Loucy (cell line): ENCODE measurements around the gene KY.

Experiments used
- CTCF ChIP-seq: fragments of 200-600 bp; sonication (generic); conservative IDR thresholded peaks from 2 replicates; pipeline ENCODE4 v1.5.1; 2014; ENCODE audit warnings: mild to moderate bottlenecking, antibody characterized with exemption, low read length
- EZH2phosphoT487 ChIP-seq: fragments of 200-600 bp; IDR thresholded peaks from 2 replicates; pipeline ENCODE4 v1.6.1; 2018; ENCODE audit warnings: antibody characterized with exemption, mild to moderate bottlenecking, moderate library complexity, borderline replicate concordance

DNA sequence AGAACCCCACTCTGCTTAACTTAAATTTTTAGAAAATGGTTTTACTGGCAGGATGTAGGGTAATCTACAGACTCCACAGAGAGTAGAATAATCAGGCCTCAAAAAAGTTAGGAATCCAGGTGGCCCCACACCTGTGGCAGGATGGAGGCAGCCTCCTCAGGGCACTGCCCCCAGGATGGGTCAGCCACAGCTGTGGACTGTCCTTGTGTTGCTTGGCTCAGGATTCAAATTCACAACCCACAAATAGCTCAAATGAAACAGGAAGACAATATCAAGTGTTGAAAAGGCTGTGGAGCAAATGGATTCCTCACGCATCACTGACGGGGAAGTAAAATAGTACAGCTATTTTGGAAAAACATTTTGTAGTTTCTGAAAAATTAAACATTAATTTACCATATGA is 36.8 kb upstream of the KY start:
- TF ChIP-seq CTCF (no peak), EZH2phosphoT487 (no peak)
